A673 (cell line): ENCODE measurements around the gene TSPAN14.

Source experiments
- CTCF ChIP-seq: fragments of 300-800, 200-600 bp; sonication (generic); conservative IDR thresholded peaks from 2 replicates; pipeline ENCODE4 v1.5.1; 2017; ENCODE audit warnings: low read depth, mild to moderate bottlenecking, antibody characterized with exemption, low read length, moderate library complexity, mixed read lengths
- EZH2 ChIP-seq: fragments of 200-600 bp; sonication (generic); IDR thresholded peaks from 2 replicates; pipeline ENCODE4 v1.6.1; 2017; ENCODE audit warnings: borderline replicate concordance, low read depth, mild to moderate bottlenecking, mixed read lengths, antibody characterized with exemption, low read length; ENCODE audit not compliant: poor library complexity, severe bottlenecking

DNA sequence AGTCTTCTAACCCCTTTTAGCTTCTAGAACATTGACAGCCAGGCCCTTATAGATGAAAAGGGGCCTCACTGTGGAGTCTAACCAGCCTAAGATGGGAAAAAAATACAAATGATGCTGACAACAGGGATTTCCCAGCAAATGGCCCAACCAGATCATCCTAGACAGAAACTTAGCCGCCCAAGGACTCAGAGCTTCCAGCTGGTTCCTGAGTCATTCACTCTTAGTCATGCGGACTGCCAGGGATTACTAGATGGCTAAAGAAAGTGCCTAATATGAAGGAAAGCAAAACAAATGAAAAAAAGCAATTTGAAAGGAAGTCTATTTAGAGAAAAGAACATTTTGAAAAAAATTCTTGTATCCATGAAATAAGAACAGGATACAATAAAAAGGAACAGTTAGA lies 23.7 kb downstream of the TSPAN14 start:
- no peak for TF ChIP-seq EZH2
- TF ChIP-seq CTCF, result no peak
